Activated CD8-positive, alpha-beta T cell treated with anti-CD3 and anti-CD28 coated beads for 36 hours (primary cell): Measurements from ENCODE around the gene PUS1. TPM values are rescaled to one million over a fixed set of nuclear protein-coding genes. Genes with fewer than 3 reads are reported as not detected.

ENCODE experiments used
- ATAC-seq: fragments of 200-7000 bp; cut with Tn5 transposase; one replicate; pipeline ENCODE4 v1.10.0; 2021; ENCODE audit warnings: mild to moderate bottlenecking, moderate library complexity
- CTCF ChIA-PET: fragments of 350-600 bp; sonication (Branson Sonifier 250); formaldehyde crosslinking; loops from one replicate; lab custom pipeline; 2021; ENCODE audit warnings: antibody characterized with exemption; lab: Charles Lee
- POLR2A ChIA-PET: fragments of 350-600 bp; sonication (Branson Sonifier 250); formaldehyde crosslinking; loops from one replicate; lab custom pipeline; 2021; ENCODE audit warnings: antibody characterized with exemption; lab: Charles Lee
- DNase-seq: peaks from one replicate; pipeline ENCODE4 v3.0.0-alpha.2; 2020
- H3K27ac Mint-ChIP-seq: one replicate; pipeline ENCODE4 v1.8.0; 2021; ENCODE audit warnings: mild to moderate bottlenecking, mixed read lengths
- H3K27me3 Mint-ChIP-seq: one replicate; pipeline ENCODE4 v1.8.0; 2021; ENCODE audit warnings: mixed read lengths
- H3K36me3 Mint-ChIP-seq: one replicate; pipeline ENCODE4 v1.8.0; 2021; ENCODE audit warnings: low read depth, mixed read lengths
- H3K4me1 Mint-ChIP-seq: one replicate; pipeline ENCODE4 v1.8.0; 2021; ENCODE audit warnings: low read depth, mixed read lengths
- H3K4me3 Mint-ChIP-seq: one replicate; pipeline ENCODE4 v1.8.0; 2021; ENCODE audit warnings: mild to moderate bottlenecking, moderate library complexity, mixed read lengths
- H3K9me3 Mint-ChIP-seq: one replicate; pipeline ENCODE4 v1.8.0; 2021; ENCODE audit warnings: mixed read lengths
- CTCF ChIP-seq: fragments of 200-600 bp; IDR thresholded peaks from one replicate; pipeline ENCODE4 v1.8.0; 2022; ENCODE audit warnings: antibody characterized with exemption, mild to moderate bottlenecking
- intact Hi-C: fragments of 100-400 bp; cut with micrococcal nuclease; formaldehyde crosslinking; loops from one replicate; pipeline ENCODE4 v1.10.0; 2022
- total RNA-seq, 2 experiments: library from RNA; stranded (reverse); gene quantifications; one replicate each; pipeline ENCODE4 v1.2.3, GENCODE V29; 2021

The PUS1 gene
- total RNA-seq, 2 experiments from 2014 or later, result 68.2 to 71.7 TPM

GRCh38 chr12:131908092-131909080, 20.7 kb upstream of the PUS1 start:
- no peak overlapping the region for H3K27ac Mint-ChIP-seq

GRCh38 chr12:131909081-131909751, 19.9 kb upstream of the PUS1 start:
- ATAC-seq (no peak), DNase-seq (no peak)
- POLR2A ChIA-PET, result no interaction called here
- Mint-ChIP-seq H3K27me3 (no peaks in the 10 kb centered on the region), H3K4me1 (peaks cover 7% of the 10 kb centered on the region), H3K36me3 (no peaks in the 10 kb centered on the region), H3K4me3 (no peak overlapping the region), H3K9me3 (no peaks in the 10 kb centered on the region), H3K27ac (no peak overlapping the region)
- CTCF ChIA-PET, result no interaction called here
- no peak for TF ChIP-seq CTCF
- intact Hi-C loops, result no loop called here

More at GRCh38 chr12:131908092-131909080, 20.7 kb upstream of the PUS1 start:
- peaks cover 10% of the 10 kb centered on the region for H3K4me1 Mint-ChIP-seq
- H3K9me3 Mint-ChIP-seq, result no peaks in the 10 kb centered on the region
- H3K27me3 Mint-ChIP-seq, result no peaks in the 10 kb centered on the region
- H3K36me3 Mint-ChIP-seq, result no peaks in the 10 kb centered on the region
- no peak overlapping the region for H3K4me3 Mint-ChIP-seq
- ChIA-PET CTCF (no interaction called here), POLR2A (no interaction called here)
- TF ChIP-seq CTCF, result no peak
- intact Hi-C loops, result no loop called here
- no peak for DNase-seq
- ATAC-seq, result no peak

- TF ChIP-seq CTCF, result no peak
- Mint-ChIP-seq H3K36me3 (no peaks in the 10 kb centered on the region), H3K27ac (no peak overlapping the region), H3K27me3 (no peaks in the 10 kb centered on the region), H3K9me3 (no peaks in the 10 kb centered on the region), H3K4me3 (no peak overlapping the region), H3K4me1 (peaks cover 7% of the 10 kb centered on the region)
- ChIA-PET CTCF (no interaction called here), POLR2A (no interaction called here)
- ATAC-seq (no peak), DNase-seq (no peak)
- intact Hi-C loops, result no loop called here
Measured at GRCh38 chr12:131909752-131910219, 19.3 kb upstream of the PUS1 start.

- POLR2A ChIA-PET, result no interaction called here
- H3K27ac Mint-ChIP-seq, result no peak overlapping the region
- TF ChIP-seq CTCF, result no peak
- DNase-seq (no peak), ATAC-seq (no peak)
- peaks cover 3% of the 10 kb centered on the region for H3K4me1 Mint-ChIP-seq
- H3K36me3 Mint-ChIP-seq, result no peaks in the 10 kb centered on the region
- H3K4me3 Mint-ChIP-seq, result no peak overlapping the region
- no peaks in the 10 kb centered on the region for H3K9me3 Mint-ChIP-seq
- intact Hi-C loops, result no loop called here
- CTCF ChIA-PET, result no interaction called here
- H3K27me3 Mint-ChIP-seq, result no peaks in the 10 kb centered on the region
Measured at GRCh38 chr12:131910302-131911027, 18.6 kb upstream of the PUS1 start.
